ENCODE measurements around the gene ANKFN1.

ANKFN1 gene

GRCh38 chr17:56222255-56222654, 69.0 kb downstream of the ANKFN1 start:
- no peak for DNase-seq

DNA sequence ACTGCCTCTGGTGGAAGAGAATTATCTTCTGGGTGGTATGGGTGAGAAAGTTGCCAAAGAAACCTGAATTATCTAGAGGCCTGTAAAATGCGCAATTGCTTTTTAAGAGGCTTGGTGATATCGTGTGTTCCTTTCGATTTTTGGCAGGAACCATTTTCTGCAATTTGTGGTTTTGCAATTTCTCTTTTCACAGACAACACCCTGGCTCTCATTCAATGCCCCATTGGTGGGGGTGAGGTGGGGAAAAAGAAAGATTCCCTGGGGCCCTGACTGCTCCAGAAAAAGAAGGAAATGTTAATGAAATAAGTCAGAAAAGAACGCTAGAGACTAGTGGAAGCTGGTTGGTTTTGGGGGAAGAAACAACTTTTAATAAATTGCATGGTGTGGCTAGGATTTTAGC, 77.4 kb downstream of the ANKFN1 start:
- H3K27me3 ChIP-seq (replicated peaks; ENCODE audit: control insufficient read depth, insufficient read depth, low read length, poor library complexity, severe bottlenecking), result no peaks in the 10 kb centered on the region
- no peak for DNase-seq
- no peaks in the 10 kb centered on the region for H3K9me3 ChIP-seq (ENCODE audit: control insufficient read depth, low read length)
- no peak overlapping the region for H3K27ac ChIP-seq (ENCODE audit: insufficient read depth, low read length, poor library complexity, severe bottlenecking)
- no peaks in the 10 kb centered on the region for H3K36me3 ChIP-seq (ENCODE audit: control insufficient read depth, insufficient read depth, low read length)
- H3K4me3 ChIP-seq (ENCODE audit: insufficient read depth, low read depth, low read length, poor library complexity, severe bottlenecking), result no peak overlapping the region
- no peaks in the 10 kb centered on the region for H3K4me1 ChIP-seq (ENCODE audit: control insufficient read depth, insufficient read depth, low read length, poor library complexity, severe bottlenecking)

More at GRCh38 chr17:56222255-56222654, 69.0 kb downstream of the ANKFN1 start:
- Histone ChIP-seq H3K4me1 (ENCODE audit: control insufficient read depth, insufficient read depth, low read length, poor library complexity, severe bottlenecking) (no peaks in the 10 kb centered on the region), H3K36me3 (ENCODE audit: control insufficient read depth, insufficient read depth, low read length) (no peaks in the 10 kb centered on the region), H3K4me3 (ENCODE audit: insufficient read depth, low read depth, low read length, poor library complexity, severe bottlenecking) (no peak overlapping the region), H3K27ac (ENCODE audit: insufficient read depth, low read length, poor library complexity, severe bottlenecking) (no peak overlapping the region), H3K9me3 (ENCODE audit: control insufficient read depth, low read length) (no peaks in the 10 kb centered on the region), H3K27me3 (replicated peaks; ENCODE audit: control insufficient read depth, insufficient read depth, low read length, poor library complexity, severe bottlenecking) (no peaks in the 10 kb centered on the region)

GRCh38 chr17:56231252-56231651, 78.0 kb downstream of the ANKFN1 start:
- no peak overlapping the region for H3K4me3 ChIP-seq (ENCODE audit: insufficient read depth, low read depth, low read length, poor library complexity, severe bottlenecking)
- no peak overlapping the region for H3K27ac ChIP-seq (ENCODE audit: insufficient read depth, low read length, poor library complexity, severe bottlenecking)
- H3K36me3 ChIP-seq (ENCODE audit: control insufficient read depth, insufficient read depth, low read length), result no peaks in the 10 kb centered on the region
- no peaks in the 10 kb centered on the region for H3K27me3 ChIP-seq (replicated peaks; ENCODE audit: control insufficient read depth, insufficient read depth, low read length, poor library complexity, severe bottlenecking)
- H3K9me3 ChIP-seq (ENCODE audit: control insufficient read depth, low read length), result no peaks in the 10 kb centered on the region
- no peak for DNase-seq
- H3K4me1 ChIP-seq (ENCODE audit: control insufficient read depth, insufficient read depth, low read length, poor library complexity, severe bottlenecking), result no peaks in the 10 kb centered on the region

DNA sequence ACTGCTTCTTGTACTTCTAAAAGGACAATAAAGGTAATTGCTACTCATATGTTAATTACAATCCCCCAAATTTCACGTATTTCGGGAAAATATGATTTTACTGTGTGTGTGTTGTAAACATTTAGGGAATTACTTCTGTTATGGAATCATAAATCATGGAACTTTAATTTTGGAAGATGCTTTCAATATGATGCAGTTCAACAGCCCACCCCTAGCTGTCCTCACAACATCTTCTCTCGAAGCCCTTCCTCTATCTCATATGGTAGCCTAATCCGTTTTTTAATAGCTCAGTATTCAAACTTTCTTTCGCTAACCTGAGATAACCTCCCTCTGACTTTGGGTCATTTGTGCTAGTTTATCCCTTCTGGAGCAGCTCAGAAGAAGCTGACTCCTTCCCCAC, 78.4 kb downstream of the ANKFN1 start:
- Histone ChIP-seq H3K4me1 (ENCODE audit: control insufficient read depth, insufficient read depth, low read length, poor library complexity, severe bottlenecking) (no peaks in the 10 kb centered on the region), H3K27me3 (replicated peaks; ENCODE audit: control insufficient read depth, insufficient read depth, low read length, poor library complexity, severe bottlenecking) (no peaks in the 10 kb centered on the region), H3K27ac (ENCODE audit: insufficient read depth, low read length, poor library complexity, severe bottlenecking) (no peak overlapping the region), H3K9me3 (ENCODE audit: control insufficient read depth, low read length) (no peaks in the 10 kb centered on the region), H3K4me3 (ENCODE audit: insufficient read depth, low read depth, low read length, poor library complexity, severe bottlenecking) (no peak overlapping the region), H3K36me3 (ENCODE audit: control insufficient read depth, insufficient read depth, low read length) (no peaks in the 10 kb centered on the region)
- no peak for DNase-seq

DNA sequence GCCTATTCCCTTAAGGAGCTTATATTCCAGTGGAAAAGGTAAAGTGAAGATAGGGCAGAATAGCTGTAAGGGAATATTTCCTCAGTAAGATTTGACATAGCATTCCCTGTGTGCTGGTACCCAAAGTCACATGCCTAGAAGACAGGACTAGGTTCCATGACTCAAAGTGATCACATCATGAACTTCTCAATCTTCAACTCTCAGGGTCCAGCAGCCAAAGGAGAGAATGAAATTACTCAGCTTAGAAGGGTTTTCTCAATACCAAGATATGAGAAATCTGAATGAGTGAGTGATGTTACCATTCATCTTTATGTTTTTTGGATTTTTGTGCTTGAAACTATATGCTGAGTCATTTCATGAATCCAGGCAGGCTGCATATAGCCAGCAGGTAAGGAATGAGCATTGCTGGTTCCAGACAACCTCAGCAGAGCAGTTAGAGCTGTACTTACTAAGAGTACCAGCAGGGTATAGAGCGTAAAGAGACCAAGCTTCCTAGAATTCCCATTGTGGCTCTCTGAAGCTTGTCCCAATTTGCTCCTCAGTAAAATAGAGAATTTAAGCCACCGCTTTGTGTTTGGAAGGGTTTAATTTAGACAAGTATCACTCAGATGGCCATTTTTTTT, 91.1 kb downstream of the ANKFN1 start:
- H3K27me3 ChIP-seq (replicated peaks; ENCODE audit: control insufficient read depth, insufficient read depth, low read length, poor library complexity, severe bottlenecking), result no peaks in the 10 kb centered on the region
- DNase-seq, result no peak
- H3K27ac ChIP-seq (ENCODE audit: insufficient read depth, low read length, poor library complexity, severe bottlenecking), result no peak overlapping the region
- no peaks in the 10 kb centered on the region for H3K9me3 ChIP-seq (ENCODE audit: control insufficient read depth, low read length)
- no peaks in the 10 kb centered on the region for H3K4me1 ChIP-seq (ENCODE audit: control insufficient read depth, insufficient read depth, low read length, poor library complexity, severe bottlenecking)
- no peak overlapping the region for H3K4me3 ChIP-seq (ENCODE audit: insufficient read depth, low read depth, low read length, poor library complexity, severe bottlenecking)
- H3K36me3 ChIP-seq (ENCODE audit: control insufficient read depth, insufficient read depth, low read length), result no peaks in the 10 kb centered on the region

DNA sequence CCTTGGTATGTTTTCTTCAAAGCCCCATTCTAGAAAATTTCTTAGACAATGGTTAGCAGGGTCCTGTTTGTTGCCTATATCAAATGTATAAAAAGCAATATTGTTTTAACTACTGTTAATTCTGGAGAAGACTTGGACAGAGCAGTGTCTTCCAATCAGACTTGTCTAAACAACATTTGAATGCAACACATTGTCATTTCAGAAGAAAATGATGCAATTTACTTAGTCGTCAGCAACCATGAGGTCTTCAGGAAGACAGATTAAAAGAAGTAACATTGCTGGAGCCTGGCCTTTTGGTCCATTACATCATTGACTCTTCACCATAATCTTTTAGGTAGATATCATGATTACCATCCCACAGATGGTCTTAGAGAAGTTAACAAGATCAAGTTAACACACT, 94.5 kb downstream of the ANKFN1 start:
- Histone ChIP-seq H3K27me3 (replicated peaks; ENCODE audit: control insufficient read depth, insufficient read depth, low read length, poor library complexity, severe bottlenecking) (no peaks in the 10 kb centered on the region), H3K4me3 (ENCODE audit: insufficient read depth, low read depth, low read length, poor library complexity, severe bottlenecking) (no peak overlapping the region), H3K27ac (ENCODE audit: insufficient read depth, low read length, poor library complexity, severe bottlenecking) (no peak overlapping the region), H3K4me1 (ENCODE audit: control insufficient read depth, insufficient read depth, low read length, poor library complexity, severe bottlenecking) (no peaks in the 10 kb centered on the region), H3K9me3 (ENCODE audit: control insufficient read depth, low read length) (no peaks in the 10 kb centered on the region), H3K36me3 (ENCODE audit: control insufficient read depth, insufficient read depth, low read length) (no peaks in the 10 kb centered on the region)
- DNase-seq, result no peak

DNA sequence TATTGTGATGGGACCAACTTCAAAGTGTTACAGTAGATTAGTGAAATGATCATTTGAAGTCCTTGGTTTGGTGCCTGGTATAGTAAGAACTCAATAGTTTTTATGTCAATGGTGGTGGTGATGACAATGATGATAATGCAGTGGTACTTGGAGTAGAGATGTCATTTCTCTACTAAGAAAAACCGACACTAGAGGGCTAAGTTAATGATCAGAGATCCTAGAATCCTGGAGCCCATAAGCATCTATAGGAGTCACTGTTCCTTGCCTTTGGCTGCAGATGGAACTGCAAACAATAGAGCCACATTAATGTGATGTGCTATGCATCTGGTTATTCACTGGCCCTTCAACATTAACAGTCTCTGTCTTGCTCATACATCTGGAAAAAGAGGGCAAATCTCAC, 103.8 kb downstream of the ANKFN1 start:
- no peak for DNase-seq
- no peaks in the 10 kb centered on the region for H3K27me3 ChIP-seq (replicated peaks; ENCODE audit: control insufficient read depth, insufficient read depth, low read length, poor library complexity, severe bottlenecking)
- no peak overlapping the region for H3K4me3 ChIP-seq (ENCODE audit: insufficient read depth, low read depth, low read length, poor library complexity, severe bottlenecking)
- H3K4me1 ChIP-seq (ENCODE audit: control insufficient read depth, insufficient read depth, low read length, poor library complexity, severe bottlenecking), result no peaks in the 10 kb centered on the region
- H3K27ac ChIP-seq (ENCODE audit: insufficient read depth, low read length, poor library complexity, severe bottlenecking), result no peak overlapping the region
- H3K9me3 ChIP-seq (ENCODE audit: control insufficient read depth, low read length), result no peaks in the 10 kb centered on the region
- no peaks in the 10 kb centered on the region for H3K36me3 ChIP-seq (ENCODE audit: control insufficient read depth, insufficient read depth, low read length)

DNA sequence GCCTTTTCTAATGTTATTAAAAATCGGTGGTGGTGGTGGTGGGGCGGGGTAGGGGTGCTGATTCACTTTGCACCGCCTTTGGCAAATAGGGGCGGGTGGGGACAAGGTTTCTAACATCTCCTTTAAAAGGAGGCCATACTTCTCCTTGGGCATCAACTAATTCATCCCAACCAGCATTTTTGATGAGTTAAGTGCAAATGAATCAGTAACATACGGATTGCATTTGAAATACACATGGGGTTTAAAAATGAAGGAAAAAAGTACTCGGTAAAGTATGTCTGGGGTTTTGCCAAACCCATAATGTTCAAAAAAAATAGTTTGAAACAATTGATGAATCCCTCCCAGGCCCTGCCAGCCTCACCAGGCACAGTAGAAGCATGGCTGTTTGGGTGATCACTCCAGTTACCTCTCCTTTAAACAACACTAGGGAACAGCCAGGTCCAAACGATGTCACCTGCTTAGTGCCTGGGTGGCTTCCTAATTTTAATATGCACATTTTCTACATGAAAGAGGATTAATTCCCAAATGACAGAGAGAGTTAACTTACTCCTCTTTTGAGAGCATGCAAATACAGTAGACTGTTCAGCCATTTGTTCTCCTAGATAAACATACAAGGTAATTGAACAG, 107.2 kb downstream of the ANKFN1 start:
- H3K36me3 ChIP-seq (ENCODE audit: control insufficient read depth, insufficient read depth, low read length), result no peaks in the 10 kb centered on the region
- DNase-seq, result no peak
- H3K27ac ChIP-seq (ENCODE audit: insufficient read depth, low read length, poor library complexity, severe bottlenecking), result no peak overlapping the region

DNA sequence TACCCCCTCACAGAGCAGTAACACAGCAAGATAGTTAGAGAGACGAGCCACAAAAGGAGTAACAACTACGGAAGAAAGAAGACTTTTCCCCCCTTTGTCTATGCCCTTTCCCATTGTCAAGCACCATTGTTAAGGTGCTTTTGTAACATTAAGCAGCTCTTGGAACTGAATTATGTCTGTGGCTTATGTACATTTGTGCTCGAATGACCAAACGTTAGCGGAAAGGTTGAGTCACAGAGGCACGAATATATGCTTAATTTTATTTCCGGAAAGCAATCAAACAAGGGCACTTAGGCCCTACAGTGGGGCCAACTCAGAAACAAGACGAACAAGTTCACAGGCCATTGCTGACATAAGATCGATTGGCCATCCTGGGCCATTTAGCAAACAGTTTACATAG, 109.5 kb downstream of the ANKFN1 start:
- Histone ChIP-seq H3K27ac (ENCODE audit: insufficient read depth, low read length, poor library complexity, severe bottlenecking) (no peak overlapping the region), H3K9me3 (ENCODE audit: control insufficient read depth, low read length) (no peaks in the 10 kb centered on the region), H3K27me3 (replicated peaks; ENCODE audit: control insufficient read depth, insufficient read depth, low read length, poor library complexity, severe bottlenecking) (no peaks in the 10 kb centered on the region), H3K36me3 (ENCODE audit: control insufficient read depth, insufficient read depth, low read length) (no peaks in the 10 kb centered on the region), H3K4me3 (ENCODE audit: insufficient read depth, low read depth, low read length, poor library complexity, severe bottlenecking) (no peak overlapping the region), H3K4me1 (ENCODE audit: control insufficient read depth, insufficient read depth, low read length, poor library complexity, severe bottlenecking) (no peaks in the 10 kb centered on the region)
- no peak for DNase-seq

More for the DNA sequence above, 107.2 kb downstream of the ANKFN1 start:
- Histone ChIP-seq H3K4me1 (ENCODE audit: control insufficient read depth, insufficient read depth, low read length, poor library complexity, severe bottlenecking) (no peaks in the 10 kb centered on the region), H3K27me3 (replicated peaks; ENCODE audit: control insufficient read depth, insufficient read depth, low read length, poor library complexity, severe bottlenecking) (no peaks in the 10 kb centered on the region), H3K4me3 (ENCODE audit: insufficient read depth, low read depth, low read length, poor library complexity, severe bottlenecking) (no peak overlapping the region), H3K9me3 (ENCODE audit: control insufficient read depth, low read length) (no peaks in the 10 kb centered on the region)

DNA sequence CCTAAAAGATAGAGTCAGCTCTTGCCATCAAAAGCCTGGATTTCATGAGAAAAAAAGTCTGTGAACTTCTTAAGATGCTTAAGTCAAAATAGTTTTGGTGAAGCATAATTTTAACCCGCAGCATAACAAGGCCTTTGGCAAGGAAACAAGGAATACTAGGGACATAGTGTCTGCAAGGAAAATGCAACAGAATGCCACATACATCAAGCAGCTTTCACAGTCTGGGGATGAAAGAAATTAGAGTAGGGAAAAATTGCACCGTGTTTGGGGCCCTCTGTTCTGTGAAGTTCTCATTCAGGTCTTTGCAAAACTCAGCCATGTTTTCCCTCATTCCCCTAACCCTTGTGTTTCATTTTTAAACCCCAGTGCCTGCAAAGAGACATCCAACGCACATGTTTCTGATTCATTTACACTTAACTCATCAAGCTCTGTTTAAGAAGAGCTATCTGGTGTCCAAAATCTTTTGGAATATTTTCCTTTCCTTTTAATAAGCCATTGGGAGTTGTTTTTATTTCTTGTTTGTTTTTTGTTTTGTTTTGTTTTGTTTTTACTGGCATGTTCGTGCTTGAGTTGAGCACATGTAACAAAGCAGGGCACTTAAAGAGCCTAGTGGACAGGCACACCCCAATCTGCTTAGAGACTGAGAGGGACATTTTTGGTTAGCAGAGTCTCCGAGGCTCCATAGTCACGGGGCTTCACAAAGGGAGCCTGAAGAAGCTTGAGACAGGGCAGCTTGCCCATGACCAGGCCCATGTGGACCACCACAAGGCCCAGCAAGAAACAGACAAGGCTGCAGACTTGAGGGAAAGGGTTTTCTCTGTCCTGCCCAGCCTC, 116.5 kb downstream of the ANKFN1 start:
- H3K4me1 ChIP-seq (ENCODE audit: control insufficient read depth, insufficient read depth, low read length, poor library complexity, severe bottlenecking), result no peaks in the 10 kb centered on the region
- no peak overlapping the region for H3K4me3 ChIP-seq (ENCODE audit: insufficient read depth, low read depth, low read length, poor library complexity, severe bottlenecking)
- no peaks in the 10 kb centered on the region for H3K27me3 ChIP-seq (replicated peaks; ENCODE audit: control insufficient read depth, insufficient read depth, low read length, poor library complexity, severe bottlenecking)
- DNase-seq, result no peak
- no peaks in the 10 kb centered on the region for H3K36me3 ChIP-seq (ENCODE audit: control insufficient read depth, insufficient read depth, low read length)
- no peak overlapping the region for H3K27ac ChIP-seq (ENCODE audit: insufficient read depth, low read length, poor library complexity, severe bottlenecking)
- no peaks in the 10 kb centered on the region for H3K9me3 ChIP-seq (ENCODE audit: control insufficient read depth, low read length)

Data from effector memory CD4-positive, alpha-beta T cell (primary cell).